NK-92 treated with Interleukin-12 subunit alpha and Interleukin-12 subunit beta, amount 100 ng/mL, for 24 hours (cell line): ENCODE results near the gene PLN.

Experiments used
- DNase-seq: peaks from one replicate; lab custom pipeline; 2025; lab: John Stamatoyannopoulos, UW

Gene PLN

GRCh38 chr6:118537574-118537973 is 10.5 kb upstream of the PLN start:
- DNase-seq: no peak

GRCh38 chr6:118542184-118542952 is 5.7 kb upstream of the PLN start:
- no peak for DNase-seq

GRCh38 chr6:118544105-118544504 is 4.0 kb upstream of the PLN start:
- DNase-seq: no peak

- no peak for DNase-seq
Observed at GRCh38 chr6:118546164-118546879, 1.8 kb upstream of the PLN start.

- DNase-seq: no peak
Observed at GRCh38 chr6:118546880-118547218, 1.2 kb upstream of the PLN start.

GRCh38 chr6:118548613-118549012 is 517 bp downstream of the PLN start:
- no peak for DNase-seq

- DNase-seq: no peak
Observed at GRCh38 chr6:118551063-118552053, 3.3 kb downstream of the PLN start.

GRCh38 chr6:118553132-118553531 is 5.0 kb downstream of the PLN start:
- no peak for DNase-seq

GRCh38 chr6:118554698-118555097 is 6.6 kb downstream of the PLN start:
- no peak for DNase-seq

- DNase-seq: no peak
Observed at GRCh38 chr6:118558464-118559217, 10.5 kb downstream of the PLN start.

GRCh38 chr6:118559659-118560058 is 11.6 kb downstream of the PLN start:
- no peak for DNase-seq

- DNase-seq: no peak
Observed at GRCh38 chr6:118562248-118562647, 14.2 kb downstream of the PLN start.

- no peak for DNase-seq
Observed at GRCh38 chr6:118562959-118563358, 14.9 kb downstream of the PLN start.

- DNase-seq: no peak
Observed at GRCh38 chr6:118565311-118565960, 17.3 kb downstream of the PLN start.

- DNase-seq: no peak
Observed at GRCh38 chr6:118567974-118568373, 19.9 kb downstream of the PLN start.

- no peak for DNase-seq
Observed at GRCh38 chr6:118569498-118569897, 21.4 kb downstream of the PLN start.

- no peak for DNase-seq
Observed at GRCh38 chr6:118571121-118571520, 23.0 kb downstream of the PLN start.

GRCh38 chr6:118574051-118574865 is 26.2 kb downstream of the PLN start:
- no peak for DNase-seq

- DNase-seq: no peak
Observed at GRCh38 chr6:118577972-118578371, 29.9 kb downstream of the PLN start.

GRCh38 chr6:118578617-118579016 is 30.5 kb downstream of the PLN start:
- DNase-seq: no peak
